Measurements from ENCODE around the gene UQCR11. TPM values are rescaled to one million over a fixed set of nuclear protein-coding genes. Genes with fewer than 3 reads are reported as not detected.

UQCR11 gene
- total and polyA plus RNA-seq, 2 of the 4 experiments (the other 2 are of a cell fraction) = 29.2 to 177 TPM

DNA sequence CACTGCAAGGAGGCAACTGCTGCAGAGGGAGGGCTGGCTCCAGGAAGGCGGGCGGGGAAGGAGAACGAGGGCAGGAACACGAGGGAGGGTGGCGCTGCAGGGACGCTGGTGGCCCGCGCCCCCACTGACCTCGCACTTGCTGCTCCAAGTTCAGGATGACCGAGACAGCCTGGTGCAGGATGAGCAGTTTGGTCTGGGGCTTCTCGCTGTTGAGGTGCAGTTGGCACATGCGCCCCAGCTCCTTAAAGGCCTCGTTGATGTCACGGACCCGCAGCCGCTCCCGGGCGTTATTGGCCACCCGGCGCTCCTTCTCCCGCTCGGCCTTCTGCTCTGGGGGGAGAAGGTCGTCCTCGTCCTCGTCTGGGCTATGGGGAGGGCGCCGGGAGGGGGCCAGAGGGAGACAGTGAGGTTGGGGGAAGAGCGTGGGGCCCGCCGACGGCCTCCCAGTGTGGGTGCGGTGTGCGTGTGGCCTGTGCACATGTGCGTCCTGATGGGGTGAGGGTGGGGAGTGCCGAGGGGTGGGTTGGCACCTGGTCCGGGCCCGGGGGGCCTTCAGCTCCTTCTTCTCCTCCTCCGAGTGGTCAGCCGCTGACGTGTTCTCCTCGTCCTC lies 10.0 kb upstream of the UQCR11 start:
- Histone ChIP-seq H4K91ac (ENCODE audit: insufficient read depth, low read depth, low read length) (no peak overlapping the region), H3K56ac (ENCODE audit: extremely low read depth, insufficient read depth, low read length) (no peak overlapping the region), H3K4me3 (ENCODE audit: insufficient read depth, low read depth, low read length) (no peak overlapping the region), H2AK5ac (ENCODE audit: low read depth, low read length) (no peak overlapping the region), H2AFZ (replicated peaks; ENCODE audit: low read length, poor library complexity) (no peak overlapping the region), H2AK9ac (replicated peaks; ENCODE audit: low read depth, low read length, poor library complexity) (no peak overlapping the region), H4K8ac (ENCODE audit: low read depth in 2 of 2, low read length in 2 of 2) (no peak overlapping the region), H2BK15ac (ENCODE audit: low read depth, low read length) (no peak overlapping the region), H3K9me3 (ENCODE audit: control insufficient read depth, insufficient read depth, low read length) (no peaks in the 10 kb centered on the region), H4K20me1 (ENCODE audit: insufficient read depth, low read length) (peaks cover 12% of the 10 kb centered on the region), H4K5ac (ENCODE audit: low read depth, low read length) (no peak overlapping the region), H3K4ac (ENCODE audit: low read depth, low read length) (no peak overlapping the region), H3K18ac (ENCODE audit: low read depth, low read length) (no peak overlapping the region), H3K9ac (ENCODE audit: low read depth, low read length) (no peak overlapping the region), H2BK20ac (ENCODE audit: low read depth, low read length) (no peak overlapping the region), H3K14ac (replicated peaks; ENCODE audit: low read depth, low read length) (no peak overlapping the region), H3K23ac (ENCODE audit: low read depth, low read length) (no peak overlapping the region), H3K36me3 (ENCODE audit: control insufficient read depth, insufficient read depth, low read length) (peaks cover 73% of the 10 kb centered on the region), H3K4me1 (ENCODE audit: control insufficient read depth, insufficient read depth, low read length) (no peaks in the 10 kb centered on the region), H3K27ac (ENCODE audit: insufficient read depth, low read length) (no peak overlapping the region), H3K9me1 (ENCODE audit: insufficient read depth, low read length) (no peaks in the 10 kb centered on the region), H2BK120ac (ENCODE audit: low read depth, low read length) (no peak overlapping the region), H3K27me3 (ENCODE audit: control insufficient read depth, insufficient read depth, low read length) (no peaks in the 10 kb centered on the region), H2BK5ac (ENCODE audit: low read depth, low read length, poor library complexity, severe bottlenecking) (no peak overlapping the region), H3K4me2 (ENCODE audit: low read depth, low read length) (no peak overlapping the region), H3K79me1 (ENCODE audit: low read depth in 1 of 2, low read length in 2 of 2) (peaks cover 5 to 16% of the 10 kb centered on the region in 2 experiments; a peak in 3 of 4 replicates)
- dilution Hi-C loops (cut with HindIII; ENCODE audit: low sequenced_read_pairs, unreplicated experiment) = no loop called here
- WGBS, 2 experiments (ENCODE audit: extremely low coverage in 2 of 2, insufficient read length in 1 of 2) = 96% methylated on average over 17 of the region's 41 CpGs; no CpG with 5 or more reads in 1 of the 2 experiments
- DNase-seq (no peak), ATAC-seq (ENCODE audit: low read depth) (no peak)
- CTCF ChIA-PET = no interaction called here
- POLR2A ChIA-PET (ENCODE audit: unreplicated experiment) = no interaction called here
- TF ChIP-seq, protein P1, sequence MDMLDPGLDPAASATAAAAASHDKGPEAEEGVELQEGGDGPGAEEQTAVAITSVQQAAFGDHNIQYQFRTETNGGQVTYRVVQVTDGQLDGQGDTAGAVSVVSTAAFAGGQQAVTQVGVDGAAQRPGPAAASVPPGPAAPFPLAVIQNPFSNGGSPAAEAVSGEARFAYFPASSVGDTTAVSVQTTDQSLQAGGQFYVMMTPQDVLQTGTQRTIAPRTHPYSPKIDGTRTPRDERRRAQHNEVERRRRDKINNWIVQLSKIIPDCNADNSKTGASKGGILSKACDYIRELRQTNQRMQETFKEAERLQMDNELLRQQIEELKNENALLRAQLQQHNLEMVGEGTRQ (IDR thresholded peaks at IDR 0.05; ENCODE audit: low read depth, low read length) = no peak
- no peak for TF ChIP-seq NFE2L2 (IDR thresholded peaks at IDR 0.05; ENCODE audit: low read depth, low read length)
- TF ChIP-seq CEBPB (IDR thresholded peaks at IDR 0.05; ENCODE audit: low read depth, low read length) = no peak
- no peak for TF ChIP-seq RAD21 (IDR thresholded peaks at IDR 0.05; ENCODE audit: low read length)
- TF ChIP-seq POLR2A (IDR thresholded peaks at IDR 0.05; ENCODE audit: low read depth, low read length) = no peak
- no peak for TF ChIP-seq CTCF (conservative IDR thresholded peaks at IDR 0.05; ENCODE audit: low read depth, low read length)
- TF ChIP-seq FOS (IDR thresholded peaks at IDR 0.05; ENCODE audit: low read depth, low read length) = no peak
- no peak for TF ChIP-seq BHLHE40 (IDR thresholded peaks at IDR 0.05; ENCODE audit: low read depth, low read length)
- TF ChIP-seq MAFK (IDR thresholded peaks at IDR 0.05; ENCODE audit: low read depth, low read length) = no peak
- no peak for TF ChIP-seq RFX5 (IDR thresholded peaks at IDR 0.05; ENCODE audit: low read depth, low read length)
- TF ChIP-seq MAZ (IDR thresholded peaks at IDR 0.05; ENCODE audit: borderline replicate concordance, low read depth, low read length) = no peak
- TF ChIP-seq, protein P2, sequence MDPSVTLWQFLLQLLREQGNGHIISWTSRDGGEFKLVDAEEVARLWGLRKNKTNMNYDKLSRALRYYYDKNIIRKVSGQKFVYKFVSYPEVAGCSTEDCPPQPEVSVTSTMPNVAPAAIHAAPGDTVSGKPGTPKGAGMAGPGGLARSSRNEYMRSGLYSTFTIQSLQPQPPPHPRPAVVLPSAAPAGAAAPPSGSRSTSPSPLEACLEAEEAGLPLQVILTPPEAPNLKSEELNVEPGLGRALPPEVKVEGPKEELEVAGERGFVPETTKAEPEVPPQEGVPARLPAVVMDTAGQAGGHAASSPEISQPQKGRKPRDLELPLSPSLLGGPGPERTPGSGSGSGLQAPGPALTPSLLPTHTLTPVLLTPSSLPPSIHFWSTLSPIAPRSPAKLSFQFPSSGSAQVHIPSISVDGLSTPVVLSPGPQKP (IDR thresholded peaks at IDR 0.05; ENCODE audit: borderline replicate concordance, low read depth, low read length) = no peak
- no peak for TF ChIP-seq RCOR1 (IDR thresholded peaks at IDR 0.05; ENCODE audit: insufficient replicate concordance, low read length)
- intact Hi-C loops (cut with micrococcal nuclease) = no loop called here
- BruUV-seq (replicated peaks) = no TSS peak
- in situ Hi-C loops (cut with MboI; ENCODE audit: low sequenced_read_pairs) = no loop called here

Data from IMR-90 (cell line).